ENCODE results near the gene SLC6A11. TPM values are rescaled to one million over a fixed set of nuclear protein-coding genes. Genes with fewer than 3 reads are reported as not detected.

SLC6A11 gene
- total RNA-seq, 1 experiment from 2014 or later, result not detected

DNA sequence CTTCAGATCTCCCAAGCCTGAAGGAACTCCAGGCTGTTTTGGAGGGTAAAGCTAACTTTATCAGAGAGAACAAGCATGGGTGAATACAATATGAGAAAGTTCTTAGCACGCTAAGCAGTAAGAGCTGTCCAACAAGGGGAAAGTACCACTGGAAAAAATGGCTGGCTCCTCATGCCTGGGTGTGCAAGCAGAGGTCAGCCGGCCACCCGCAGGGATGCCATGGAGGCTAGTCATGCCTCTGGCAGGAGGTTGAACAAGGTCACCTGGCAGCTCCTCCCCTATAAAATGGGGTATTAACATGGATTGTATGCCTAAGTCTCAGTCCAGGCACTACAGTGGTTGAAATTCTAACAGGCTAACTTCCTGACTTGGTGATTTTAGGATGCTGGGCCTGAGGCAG lies 101.1 kb downstream of the SLC6A11 start:
- Histone ChIP-seq H3K36me3 (ENCODE audit: insufficient read depth, low read length) (no peaks in the 10 kb centered on the region), H3K9ac (ENCODE audit: low read length) (no peak overlapping the region), H3K9me2 (replicated peaks; ENCODE audit: insufficient read depth, low read length) (no peaks in the 10 kb centered on the region), H3K27me3 (ENCODE audit: low read length) (no peaks in the 10 kb centered on the region), H3K4me1 (ENCODE audit: low read length) (no peaks in the 10 kb centered on the region), H2AFZ (ENCODE audit: low read length) (no peak overlapping the region), H3K9me3 (ENCODE audit: low read length) (no peaks in the 10 kb centered on the region), H3K79me2 (ENCODE audit: low read length) (no peaks in the 10 kb centered on the region), H3K4me3 (ENCODE audit: low read length) (no peak overlapping the region), H3K27ac (ENCODE audit: low read length) (no peak overlapping the region), H4K20me1 (ENCODE audit: insufficient read depth, low read depth, low read length) (no peaks in the 10 kb centered on the region), H3K4me2 (ENCODE audit: low read depth, low read length, poor library complexity, severe bottlenecking) (no peak overlapping the region)
- DNase-seq, result no peak

DNA sequence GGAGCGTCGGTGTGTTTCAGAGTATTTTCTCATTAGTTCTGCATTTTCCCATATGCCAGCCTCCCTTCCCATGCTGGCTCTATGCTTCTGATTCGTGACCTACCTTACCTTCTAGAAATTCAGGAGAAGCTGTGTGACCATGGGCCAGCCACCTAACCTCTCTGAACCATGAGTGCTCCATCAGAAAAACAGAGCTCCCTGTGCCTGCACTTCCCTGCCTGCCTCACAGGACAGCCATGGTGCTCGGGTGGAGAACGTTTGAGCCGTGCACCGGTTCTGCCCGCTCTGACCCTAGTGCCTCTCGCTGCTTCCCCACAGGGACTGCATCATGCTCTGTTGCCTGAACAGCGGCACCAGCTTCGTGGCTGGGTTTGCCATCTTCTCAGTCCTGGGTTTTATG lies 102.0 kb downstream of the SLC6A11 start:
- Histone ChIP-seq H3K36me3 (ENCODE audit: insufficient read depth, low read length) (no peaks in the 10 kb centered on the region), H3K27ac (ENCODE audit: low read length) (no peak overlapping the region), H3K4me3 (ENCODE audit: low read length) (no peak overlapping the region), H2AFZ (ENCODE audit: low read length) (no peak overlapping the region), H3K4me1 (ENCODE audit: low read length) (no peaks in the 10 kb centered on the region), H4K20me1 (ENCODE audit: insufficient read depth, low read depth, low read length) (no peaks in the 10 kb centered on the region), H3K4me2 (ENCODE audit: low read depth, low read length, poor library complexity, severe bottlenecking) (no peak overlapping the region), H3K79me2 (ENCODE audit: low read length) (no peaks in the 10 kb centered on the region), H3K27me3 (ENCODE audit: low read length) (no peaks in the 10 kb centered on the region), H3K9ac (ENCODE audit: low read length) (no peak overlapping the region), H3K9me2 (replicated peaks; ENCODE audit: insufficient read depth, low read length) (no peaks in the 10 kb centered on the region), H3K9me3 (ENCODE audit: low read length) (no peaks in the 10 kb centered on the region)
- DNase-seq, result no peak

DNA sequence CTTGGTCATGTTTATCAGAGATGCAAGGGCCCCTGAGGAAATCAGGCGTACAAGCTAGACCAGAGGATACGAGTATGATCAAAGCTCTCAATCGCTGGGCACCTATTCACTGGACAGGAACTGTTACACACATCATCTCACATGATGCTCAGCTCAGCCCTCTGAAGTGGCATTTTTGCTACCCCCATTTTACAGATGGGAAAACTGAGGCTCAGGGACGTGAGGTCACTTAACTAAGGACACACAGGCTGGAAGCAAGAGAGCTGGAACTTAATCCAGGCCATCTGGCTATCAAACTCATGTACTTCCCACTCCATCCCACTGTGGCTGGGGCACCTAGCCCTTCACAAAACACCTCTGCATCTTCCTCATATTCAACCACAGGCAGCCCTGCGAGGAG lies 103.6 kb downstream of the SLC6A11 start:
- no peaks in the 10 kb centered on the region for H3K27me3 ChIP-seq (ENCODE audit: low read length)
- no peak for DNase-seq
- no peak overlapping the region for H2AFZ ChIP-seq (ENCODE audit: low read length)
- no peaks in the 10 kb centered on the region for H3K36me3 ChIP-seq (ENCODE audit: insufficient read depth, low read length)
- H3K79me2 ChIP-seq (ENCODE audit: low read length), result no peaks in the 10 kb centered on the region
- no peaks in the 10 kb centered on the region for H3K9me3 ChIP-seq (ENCODE audit: low read length)
- no peaks in the 10 kb centered on the region for H3K9me2 ChIP-seq (replicated peaks; ENCODE audit: insufficient read depth, low read length)
- no peak overlapping the region for H3K27ac ChIP-seq (ENCODE audit: low read length)
- no peak overlapping the region for H3K9ac ChIP-seq (ENCODE audit: low read length)
- no peak overlapping the region for H3K4me2 ChIP-seq (ENCODE audit: low read depth, low read length, poor library complexity, severe bottlenecking)
- no peaks in the 10 kb centered on the region for H3K4me1 ChIP-seq (ENCODE audit: low read length)
- H4K20me1 ChIP-seq (ENCODE audit: insufficient read depth, low read depth, low read length), result no peaks in the 10 kb centered on the region
- no peak overlapping the region for H3K4me3 ChIP-seq (ENCODE audit: low read length)

- no peaks in the 10 kb centered on the region for H3K79me2 ChIP-seq (ENCODE audit: low read length)
- no peak overlapping the region for H2AFZ ChIP-seq (ENCODE audit: low read length)
- no peak overlapping the region for H3K9ac ChIP-seq (ENCODE audit: low read length)
- no peak overlapping the region for H3K4me3 ChIP-seq (ENCODE audit: low read length)
- H3K27ac ChIP-seq (ENCODE audit: low read length), result no peak overlapping the region
- H3K4me2 ChIP-seq (ENCODE audit: low read depth, low read length, poor library complexity, severe bottlenecking), result no peak overlapping the region
- H4K20me1 ChIP-seq (ENCODE audit: insufficient read depth, low read depth, low read length), result 0 out of 2 replicates have a peak, but pooled peaks cover 3% of the 10 kb centered on the region
- no peaks in the 10 kb centered on the region for H3K9me2 ChIP-seq (replicated peaks; ENCODE audit: insufficient read depth, low read length)
- no peaks in the 10 kb centered on the region for H3K9me3 ChIP-seq (ENCODE audit: low read length)
- no peak for DNase-seq
- no peaks in the 10 kb centered on the region for H3K4me1 ChIP-seq (ENCODE audit: low read length)
- no peaks in the 10 kb centered on the region for H3K27me3 ChIP-seq (ENCODE audit: low read length)
- H3K36me3 ChIP-seq (ENCODE audit: insufficient read depth, low read length), result no peaks in the 10 kb centered on the region
Observed at GRCh38 chr3:10925436-10926255, 109.6 kb downstream of the SLC6A11 start.

- no peak for DNase-seq
- Histone ChIP-seq H4K20me1 (ENCODE audit: insufficient read depth, low read depth, low read length) (0 out of 2 replicates have a peak, but pooled peaks cover 3% of the 10 kb centered on the region), H3K9me2 (replicated peaks; ENCODE audit: insufficient read depth, low read length) (no peaks in the 10 kb centered on the region), H3K4me3 (ENCODE audit: low read length) (no peak overlapping the region), H2AFZ (ENCODE audit: low read length) (no peak overlapping the region), H3K4me1 (ENCODE audit: low read length) (no peaks in the 10 kb centered on the region), H3K27ac (ENCODE audit: low read length) (no peak overlapping the region), H3K27me3 (ENCODE audit: low read length) (no peaks in the 10 kb centered on the region), H3K9me3 (ENCODE audit: low read length) (no peaks in the 10 kb centered on the region), H3K36me3 (ENCODE audit: insufficient read depth, low read length) (no peaks in the 10 kb centered on the region), H3K9ac (ENCODE audit: low read length) (no peak overlapping the region), H3K4me2 (ENCODE audit: low read depth, low read length, poor library complexity, severe bottlenecking) (no peak overlapping the region), H3K79me2 (ENCODE audit: low read length) (no peaks in the 10 kb centered on the region)
Observed at GRCh38 chr3:10926256-10926810, 110.3 kb downstream of the SLC6A11 start.

GRCh38 chr3:10926811-10927521 lies 110.9 kb downstream of the SLC6A11 start:
- no peaks in the 10 kb centered on the region for H3K79me2 ChIP-seq (ENCODE audit: low read length)
- no peaks in the 10 kb centered on the region for H3K9me3 ChIP-seq (ENCODE audit: low read length)
- H2AFZ ChIP-seq (ENCODE audit: low read length), result no peak overlapping the region

GRCh38 chr3:10927551-10927950 lies 111.5 kb downstream of the SLC6A11 start:
- Histone ChIP-seq H3K9ac (ENCODE audit: low read length) (no peak overlapping the region), H3K4me2 (ENCODE audit: low read depth, low read length, poor library complexity, severe bottlenecking) (no peak overlapping the region), H3K4me3 (ENCODE audit: low read length) (no peak overlapping the region), H3K27me3 (ENCODE audit: low read length) (no peaks in the 10 kb centered on the region), H3K36me3 (ENCODE audit: insufficient read depth, low read length) (no peaks in the 10 kb centered on the region), H3K4me1 (ENCODE audit: low read length) (no peaks in the 10 kb centered on the region), H3K79me2 (ENCODE audit: low read length) (no peaks in the 10 kb centered on the region), H3K9me3 (ENCODE audit: low read length) (no peaks in the 10 kb centered on the region), H4K20me1 (ENCODE audit: insufficient read depth, low read depth, low read length) (0 out of 2 replicates have a peak, but pooled peaks cover 3% of the 10 kb centered on the region), H3K27ac (ENCODE audit: low read length) (no peak overlapping the region), H2AFZ (ENCODE audit: low read length) (no peak overlapping the region), H3K9me2 (replicated peaks; ENCODE audit: insufficient read depth, low read length) (no peaks in the 10 kb centered on the region)
- DNase-seq, result no peak

More at GRCh38 chr3:10926811-10927521, 110.9 kb downstream of the SLC6A11 start:
- H3K9ac ChIP-seq (ENCODE audit: low read length), result no peak overlapping the region
- H3K27ac ChIP-seq (ENCODE audit: low read length), result no peak overlapping the region
- no peak overlapping the region for H3K4me2 ChIP-seq (ENCODE audit: low read depth, low read length, poor library complexity, severe bottlenecking)
- H3K4me1 ChIP-seq (ENCODE audit: low read length), result no peaks in the 10 kb centered on the region
- no peaks in the 10 kb centered on the region for H3K9me2 ChIP-seq (replicated peaks; ENCODE audit: insufficient read depth, low read length)
- no peak overlapping the region for H3K4me3 ChIP-seq (ENCODE audit: low read length)
- DNase-seq, result no peak
- H3K27me3 ChIP-seq (ENCODE audit: low read length), result no peaks in the 10 kb centered on the region
- no peaks in the 10 kb centered on the region for H3K36me3 ChIP-seq (ENCODE audit: insufficient read depth, low read length)
- H4K20me1 ChIP-seq (ENCODE audit: insufficient read depth, low read depth, low read length), result 0 out of 2 replicates have a peak, but pooled peaks cover 3% of the 10 kb centered on the region

DNA sequence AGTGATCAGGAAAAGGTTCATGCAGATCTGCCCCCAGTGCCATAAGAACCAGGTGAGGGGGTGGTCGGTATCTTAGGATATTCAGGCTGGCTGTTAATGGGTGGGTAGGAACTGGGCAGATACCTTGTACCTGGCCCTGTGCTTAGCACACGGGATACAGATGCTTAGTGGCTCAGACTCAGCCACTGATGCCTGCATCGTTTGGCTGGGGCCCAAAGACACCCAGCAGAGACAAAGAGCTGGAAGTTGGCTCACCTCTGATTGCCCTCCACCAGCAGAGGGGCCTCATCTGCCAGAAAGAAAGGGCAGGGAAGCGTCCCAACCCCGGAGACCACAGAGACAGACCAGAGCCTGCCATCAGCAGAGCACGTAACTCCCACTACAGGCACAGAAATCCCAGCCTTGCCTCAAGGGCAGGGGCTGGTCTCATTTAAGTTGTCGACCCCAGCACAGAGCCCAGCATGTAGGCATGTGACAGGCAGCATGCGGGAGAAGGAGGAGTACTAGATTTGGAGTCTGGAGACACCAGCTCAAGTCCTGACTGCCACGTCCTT lies 112.5 kb downstream of the SLC6A11 start:
- Histone ChIP-seq H4K20me1 (ENCODE audit: insufficient read depth, low read depth, low read length) (0 out of 2 replicates have a peak, but pooled peaks cover 3% of the 10 kb centered on the region), H3K9me2 (replicated peaks; ENCODE audit: insufficient read depth, low read length) (no peaks in the 10 kb centered on the region), H3K4me2 (ENCODE audit: low read depth, low read length, poor library complexity, severe bottlenecking) (no peak overlapping the region), H3K4me1 (ENCODE audit: low read length) (no peaks in the 10 kb centered on the region), H3K9ac (ENCODE audit: low read length) (no peak overlapping the region), H3K36me3 (ENCODE audit: insufficient read depth, low read length) (no peaks in the 10 kb centered on the region), H3K9me3 (ENCODE audit: low read length) (no peaks in the 10 kb centered on the region), H3K79me2 (ENCODE audit: low read length) (no peaks in the 10 kb centered on the region), H3K27ac (ENCODE audit: low read length) (no peak overlapping the region), H3K27me3 (ENCODE audit: low read length) (no peaks in the 10 kb centered on the region), H3K4me3 (ENCODE audit: low read length) (no peak overlapping the region), H2AFZ (ENCODE audit: low read length) (no peak overlapping the region)
- DNase-seq, result no peak

Data from Karpas-422 (cell line).